ENCODE results near the gene FAM124A.

DNA sequence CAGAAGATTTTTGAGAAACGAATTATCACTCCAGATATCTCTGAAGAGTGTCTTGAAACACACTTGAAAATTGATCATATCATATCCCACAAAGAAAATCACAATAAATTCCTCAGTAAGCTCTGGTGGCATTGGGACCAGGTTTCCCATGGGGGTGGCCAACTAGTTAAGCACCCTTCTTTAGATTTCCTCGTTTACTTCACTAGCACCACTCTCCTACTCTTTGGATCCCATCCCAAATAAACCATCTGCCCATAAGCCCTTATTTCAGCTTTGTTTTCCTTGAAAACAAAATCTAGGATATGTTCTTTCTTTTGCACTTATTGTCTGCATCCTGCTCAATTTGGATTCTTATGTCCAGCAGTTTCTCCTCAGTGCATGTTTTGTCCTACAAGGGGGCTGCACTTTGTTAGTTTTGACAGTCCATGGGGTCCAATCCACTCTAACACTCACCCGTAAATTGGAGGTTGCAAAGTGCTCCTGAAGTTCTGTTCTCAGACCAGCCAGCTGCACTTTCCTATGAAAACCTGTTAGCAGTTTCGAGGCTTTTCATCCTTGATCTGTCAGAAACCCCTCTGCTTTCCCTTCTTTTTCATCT lies 40.3 kb upstream of the FAM124A start:
- no peak for TF ChIP-seq POLR2A (IDR thresholded peaks at IDR 0.05)
- TF ChIP-seq, protein P1, sequence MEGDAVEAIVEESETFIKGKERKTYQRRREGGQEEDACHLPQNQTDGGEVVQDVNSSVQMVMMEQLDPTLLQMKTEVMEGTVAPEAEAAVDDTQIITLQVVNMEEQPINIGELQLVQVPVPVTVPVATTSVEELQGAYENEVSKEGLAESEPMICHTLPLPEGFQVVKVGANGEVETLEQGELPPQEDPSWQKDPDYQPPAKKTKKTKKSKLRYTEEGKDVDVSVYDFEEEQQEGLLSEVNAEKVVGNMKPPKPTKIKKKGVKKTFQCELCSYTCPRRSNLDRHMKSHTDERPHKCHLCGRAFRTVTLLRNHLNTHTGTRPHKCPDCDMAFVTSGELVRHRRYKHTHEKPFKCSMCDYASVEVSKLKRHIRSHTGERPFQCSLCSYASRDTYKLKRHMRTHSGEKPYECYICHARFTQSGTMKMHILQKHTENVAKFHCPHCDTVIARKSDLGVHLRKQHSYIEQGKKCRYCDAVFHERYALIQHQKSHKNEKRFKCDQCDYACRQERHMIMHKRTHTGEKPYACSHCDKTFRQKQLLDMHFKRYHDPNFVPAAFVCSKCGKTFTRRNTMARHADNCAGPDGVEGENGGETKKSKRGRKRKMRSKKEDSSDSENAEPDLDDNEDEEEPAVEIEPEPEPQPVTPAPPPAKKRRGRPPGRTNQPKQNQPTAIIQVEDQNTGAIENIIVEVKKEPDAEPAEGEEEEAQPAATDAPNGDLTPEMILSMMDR (IDR thresholded peaks at IDR 0.05), result no peak
